ENCODE data around the gene LIMK2. TPM values are rescaled to one million over a fixed set of nuclear protein-coding genes. Genes with fewer than 3 reads are reported as not detected.
"Not testable (repeated sequence)": the region's sequence is repeated elsewhere in the genome, so short reads cannot be mapped to it uniquely, and the experiment has no call there.

LIMK2 gene
- total and polyA plus RNA-seq, 7 experiments from 2014 or later: 13.1 to 49.9 (median 26.2) TPM

GRCh38 chr22:31206460-31206859 lies 5.6 kb upstream of the LIMK2 start:
- H3K4me3 Mint-ChIP-seq; H3K9me3 Mint-ChIP-seq; H3K9me3 ChIP-seq (ENCODE audit: control insufficient read depth in 2 of 3, low read length in 3 of 3); H3K27ac ChIP-seq (ENCODE audit: low read depth, low read length); H3K27me3 Mint-ChIP-seq; intact Hi-C loops (cut with micrococcal nuclease); POLR2A ChIA-PET; DNase-seq; H3K4me3 ChIP-seq (ENCODE audit: low read length); ATAC-seq; H3K27me3 ChIP-seq (ENCODE audit: control insufficient read depth in 2 of 2, insufficient read depth in 2 of 2, low read length in 2 of 2): not testable (repeated sequence)
- Histone ChIP-seq H3K4me1 (ENCODE audit: control insufficient read depth in 2 of 2, insufficient read depth in 2 of 2, low read length in 2 of 2) (peaks cover 7 to 15% of the 10 kb centered on the region in 2 donors), H3K36me3 (ENCODE audit: control insufficient read depth in 2 of 3, insufficient read depth in 3 of 3, low read length in 3 of 3) (peaks cover 0 to 26% (median 4%) of the 10 kb centered on the region in 3 experiments)
- Mint-ChIP-seq H3K36me3 (peaks cover 0 to 19% (median 8%) of the 10 kb centered on the region in 5 donors), H3K4me1 (peaks cover 12 to 28% (median 21%) of the 10 kb centered on the region in 7 donors), H3K27ac (peak overlapping the region in 6 of 9 donors; percentile 38 to 77 (median 66))
- CTCF ChIA-PET: interaction anchor here (0.6 kb wide), 1 partner anchor 19 kb away, joined by 3 read pairs; no protein-coding TSS in a partner anchor

GRCh38 chr22:31206896-31207687 lies 5.0 kb upstream of the LIMK2 start:
- Histone ChIP-seq H3K36me3 (ENCODE audit: control insufficient read depth in 2 of 3, insufficient read depth in 3 of 3, low read length in 3 of 3) (peaks cover 0 to 20% (median 1%) of the 10 kb centered on the region in 3 experiments), H3K4me3 (ENCODE audit: low read length) (no peak overlapping the region), H3K27ac (ENCODE audit: low read depth, low read length) (no peak overlapping the region), H3K9me3 (ENCODE audit: control insufficient read depth in 2 of 3, low read length in 3 of 3) (no peaks in the 10 kb centered on the region), H3K27me3 (ENCODE audit: control insufficient read depth in 2 of 2, insufficient read depth in 2 of 2, low read length in 2 of 2) (no peaks in the 10 kb centered on the region), H3K4me1 (ENCODE audit: control insufficient read depth in 2 of 2, insufficient read depth in 2 of 2, low read length in 2 of 2) (peaks cover 11 to 19% of the 10 kb centered on the region in 2 donors)
- no peaks in the 10 kb centered on the region for H3K9me3 Mint-ChIP-seq
- DNase-seq: no peak
- ChIA-PET POLR2A (interaction anchor here (0.6 kb wide), 2 partner anchors 43 to 238 kb away, joined by 3 read pairs; partner anchors contain the start of gene TUG1), CTCF (interaction anchor here (0.6 to 1.1 kb wide), 3 partner anchors 11 to 447 kb away, joined by 3 to 4 read pairs (median 3); no protein-coding TSS in a partner anchor)
- H3K4me1 Mint-ChIP-seq: peaks cover 17 to 33% (median 27%) of the 10 kb centered on the region in 7 donors
- intact Hi-C loops (cut with micrococcal nuclease): no loop called here
- peak overlapping the region in 7 of 9 donors; percentile 49 to 77 (median 62) for H3K27ac Mint-ChIP-seq
- no peak overlapping the region for H3K4me3 Mint-ChIP-seq
- ATAC-seq: no peak
- no peaks in the 10 kb centered on the region for H3K27me3 Mint-ChIP-seq
- H3K36me3 Mint-ChIP-seq: peaks cover 0 to 16% (median 6%) of the 10 kb centered on the region in 5 donors

GRCh38 chr22:31210556-31211421 lies 1.3 kb upstream of the LIMK2 start:
- peak overlapping the region; percentile 83 for H3K4me3 ChIP-seq (ENCODE audit: low read length)
- H3K4me3 Mint-ChIP-seq: peak overlapping the region; percentile 84 to 91 (median 88)
- peaks cover 0 to 7% (median 0%) of the 10 kb centered on the region in 5 donors for H3K36me3 Mint-ChIP-seq
- intact Hi-C loops (cut with micrococcal nuclease): loop anchor here (5.0 kb wide), 3 partner anchors 37 to 422 kb away; partner anchors contain the start of gene SMTN (in 1 of the 2)
- CTCF ChIA-PET: interaction anchor here (0.5 to 6.4 kb wide), 12 partner anchors 16 to 136 kb away, joined by 3 to 88 read pairs (median 4); partner anchors contain the start of genes PATZ1 and PIK3IP1
- peak overlapping the region; percentile 82 for H3K27ac ChIP-seq (ENCODE audit: low read depth, low read length)
- POLR2A ChIA-PET: interaction anchor here (0.5 to 5.6 kb wide), 17 partner anchors 18 to 147 kb away, joined by 3 to 76 read pairs (median 5); partner anchors contain the start of genes PIK3IP1 and RNF185
- H3K36me3 ChIP-seq (ENCODE audit: control insufficient read depth in 2 of 3, insufficient read depth in 3 of 3, low read length in 3 of 3): peaks cover 0 to 11% (median 0%) of the 10 kb centered on the region in 3 experiments
- ATAC-seq (no peak), DNase-seq (no peak)
- no peaks in the 10 kb centered on the region for H3K9me3 ChIP-seq (ENCODE audit: control insufficient read depth in 2 of 3, low read length in 3 of 3)
- no peaks in the 10 kb centered on the region for H3K9me3 Mint-ChIP-seq
- no peaks in the 10 kb centered on the region for H3K27me3 ChIP-seq (ENCODE audit: control insufficient read depth in 2 of 2, insufficient read depth in 2 of 2, low read length in 2 of 2)
- H3K27me3 Mint-ChIP-seq: no peaks in the 10 kb centered on the region
- H3K4me1 ChIP-seq (ENCODE audit: control insufficient read depth in 2 of 2, insufficient read depth in 2 of 2, low read length in 2 of 2): peaks cover 23 to 31% of the 10 kb centered on the region in 2 donors
- peak overlapping the region; percentile 80 to 93 (median 87) for H3K27ac Mint-ChIP-seq
- peaks cover 32 to 59% (median 45%) of the 10 kb centered on the region in 7 donors for H3K4me1 Mint-ChIP-seq

- Mint-ChIP-seq H3K27ac (peak overlapping the region; percentile 82 to 96 (median 89)), H3K36me3 (peaks cover 0 to 7% (median 0%) of the 10 kb centered on the region in 5 donors), H3K4me3 (peak overlapping the region; percentile 86 to 91 (median 88)), H3K4me1 (peaks cover 38 to 66% (median 51%) of the 10 kb centered on the region in 7 donors), H3K9me3 (no peaks in the 10 kb centered on the region), H3K27me3 (no peaks in the 10 kb centered on the region)
- Histone ChIP-seq H3K27ac (ENCODE audit: low read depth, low read length) (peak overlapping the region; percentile 82), H3K9me3 (ENCODE audit: control insufficient read depth in 2 of 3, low read length in 3 of 3) (no peaks in the 10 kb centered on the region), H3K27me3 (ENCODE audit: control insufficient read depth in 2 of 2, insufficient read depth in 2 of 2, low read length in 2 of 2) (no peaks in the 10 kb centered on the region), H3K36me3 (ENCODE audit: control insufficient read depth in 2 of 3, insufficient read depth in 3 of 3, low read length in 3 of 3) (peaks cover 0 to 10% (median 0%) of the 10 kb centered on the region in 3 experiments), H3K4me1 (ENCODE audit: control insufficient read depth in 2 of 2, insufficient read depth in 2 of 2, low read length in 2 of 2) (peaks cover 23 to 31% of the 10 kb centered on the region in 2 donors), H3K4me3 (ENCODE audit: low read length) (peak overlapping the region; percentile 83)
- ATAC-seq: no peak
- intact Hi-C loops (cut with micrococcal nuclease): loop anchor here (5.0 kb wide), 3 partner anchors 36 to 421 kb away; partner anchors contain the start of gene SMTN (in 1 of the 2)
- ChIA-PET POLR2A (interaction anchor here (0.5 to 5.6 kb wide), 17 partner anchors 18 to 243 kb away, joined by 3 to 76 read pairs (median 5); partner anchors contain the start of genes MORC2, PIK3IP1 and RNF185), CTCF (interaction anchor here (0.7 to 6.4 kb wide), 15 partner anchors 10 to 135 kb away, joined by 3 to 88 read pairs (median 4); partner anchors contain the start of gene PATZ1)
- DNase-seq: no peak
Measured at GRCh38 chr22:31211482-31211861, 626 bp upstream of the LIMK2 start.

- ATAC-seq (no peak), DNase-seq (peak in 1 of 9 donors; percentile 22)
- Mint-ChIP-seq H3K9me3 (no peaks in the 10 kb centered on the region), H3K27me3 (no peaks in the 10 kb centered on the region), H3K36me3 (peaks cover 0 to 10% (median 0%) of the 10 kb centered on the region in 5 donors), H3K27ac (peak overlapping the region in 8 of 9 donors; percentile 60 to 93 (median 82)), H3K4me3 (peak overlapping the region; percentile 86 to 91 (median 88)), H3K4me1 (peaks cover 45 to 80% (median 58%) of the 10 kb centered on the region in 7 donors)
- peaks cover 23 to 34% of the 10 kb centered on the region in 2 donors for H3K4me1 ChIP-seq (ENCODE audit: control insufficient read depth in 2 of 2, insufficient read depth in 2 of 2, low read length in 2 of 2)
- ChIA-PET CTCF (interaction anchor here (0.6 to 6.4 kb wide), 21 partner anchors 9 to 267 kb away, joined by 3 to 88 read pairs (median 4); partner anchors contain the start of genes PIK3IP1 and RNF185), POLR2A (interaction anchor here (0.7 to 5.6 kb wide), 17 partner anchors 10 to 256 kb away, joined by 3 to 76 read pairs (median 5); partner anchors contain the start of genes MORC2 and PIK3IP1)
- H3K27ac ChIP-seq (ENCODE audit: low read depth, low read length): peak overlapping the region; percentile 82
- peaks cover 0 to 6% (median 0%) of the 10 kb centered on the region in 3 experiments for H3K36me3 ChIP-seq (ENCODE audit: control insufficient read depth in 2 of 3, insufficient read depth in 3 of 3, low read length in 3 of 3)
- H3K9me3 ChIP-seq (ENCODE audit: control insufficient read depth in 2 of 3, low read length in 3 of 3): no peaks in the 10 kb centered on the region
- peak overlapping the region; percentile 83 for H3K4me3 ChIP-seq (ENCODE audit: low read length)
- H3K27me3 ChIP-seq (ENCODE audit: control insufficient read depth in 2 of 2, insufficient read depth in 2 of 2, low read length in 2 of 2): no peaks in the 10 kb centered on the region
- intact Hi-C loops (cut with micrococcal nuclease): loop anchor here (1.0 to 5.0 kb wide), 16 partner anchors 18 to 419 kb away; partner anchors contain the start of genes DRG1 (in 2 of the 2), RNF185 (in 2 of the 2), SELENOM (in 2 of the 2) and TUG1 (in 2 of the 2)
Measured at GRCh38 chr22:31212783-31213629, 908 bp downstream of the LIMK2 start.

Measured in naive thymus-derived CD4-positive, alpha-beta T cell (primary cell).